ENCODE results near the gene PRR5. TPM values are rescaled to one million over a fixed set of nuclear protein-coding genes. Genes with fewer than 3 reads are reported as not detected.

The PRR5 gene
- total RNA-seq, 8 experiments from 2014 or later = 4.7 to 11.8 (median 7.3) TPM

DNA sequence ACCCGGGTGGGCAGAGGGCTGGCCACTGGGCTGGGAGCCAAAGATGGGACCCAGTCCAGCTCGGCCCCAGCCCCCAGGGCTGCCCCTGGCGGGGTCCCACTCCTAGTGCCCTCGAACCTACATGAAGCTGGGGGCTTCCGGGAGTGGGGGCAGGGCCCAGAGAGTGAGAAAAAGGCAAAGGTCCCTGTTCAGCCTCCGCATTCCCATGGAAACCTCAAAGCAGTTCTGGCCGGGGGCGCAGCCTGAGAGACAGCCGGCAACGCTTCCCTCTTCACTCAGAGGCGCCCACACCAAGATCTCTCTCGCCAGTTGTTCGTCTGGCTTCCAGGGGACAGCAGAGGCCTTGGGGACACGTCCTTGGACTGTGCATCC is 28.0 kb downstream of the PRR5 start:
- no peak overlapping the region for H3K27ac ChIP-seq
- no peak overlapping the region for H3K4me3 ChIP-seq
- WGBS, 10 experiments = 30 to 63% (median 40%) methylated on average over 1 to 5 of the region's 14 CpGs; no CpG with 5 or more reads in 7 of the 10 experiments
- ATAC-seq (replicated peaks in 6 of 8) = peak in 5 of 8 experiments; percentile 7 to 53 (median 22)
- H3K4me1 ChIP-seq (replicated peaks in 1 of 2) = peaks cover 0 to 13% of the 10 kb centered on the region in 2 donors
- in situ Hi-C loops (cut with MboI; ENCODE audit: low pct_unique_long_range_greater_than_20kb in 2 of 9, low sequenced_read_pairs in 9 of 9, unreplicated experiment in 9 of 9) = no loop called here

DNA sequence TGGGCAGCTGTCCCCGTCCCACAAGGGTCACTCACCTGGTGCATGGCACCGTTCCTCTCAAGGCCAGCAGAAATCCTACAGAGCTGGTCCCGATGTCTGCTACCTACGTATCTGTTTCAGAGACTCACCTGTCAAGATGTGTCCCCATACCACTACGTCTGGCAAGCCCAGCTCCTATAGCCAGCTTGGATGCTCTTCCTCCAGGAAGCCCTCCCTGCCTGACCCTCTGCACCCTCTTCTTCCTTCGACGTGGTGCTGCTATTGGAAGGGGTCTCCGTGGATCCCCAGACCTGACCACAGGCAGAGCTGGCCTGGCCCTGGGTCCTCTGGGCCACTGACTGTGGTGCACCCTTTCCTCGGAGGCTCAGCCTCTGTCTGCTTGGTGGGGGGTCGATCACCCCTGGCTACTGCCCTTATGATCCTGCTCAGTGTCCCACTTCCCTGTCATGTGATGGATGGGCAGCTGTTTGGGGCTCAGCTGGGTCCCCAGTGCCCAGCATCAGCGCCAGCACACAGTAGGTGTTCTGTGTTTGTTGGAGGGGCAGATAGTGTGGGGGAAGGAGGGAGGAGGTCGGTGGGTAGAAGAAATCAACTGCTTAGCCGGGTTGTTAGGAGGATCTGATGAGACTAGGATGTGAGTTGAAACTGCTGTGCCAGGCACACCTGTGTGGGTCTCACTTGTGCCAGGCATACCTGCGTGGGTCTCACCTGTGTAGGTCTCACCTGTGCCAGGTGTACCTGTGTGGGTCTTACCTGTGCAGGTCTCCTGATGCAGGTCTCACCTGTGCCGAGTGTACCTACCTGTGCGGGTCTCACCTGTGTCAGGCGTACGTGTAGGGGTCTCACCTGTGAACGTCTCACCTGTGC is 28.7 kb downstream of the PRR5 start:
- 79 to 100% (median 100%) methylated on average over 1 to 6 of the region's 19 CpGs; no CpG with 5 or more reads in 3 of the 10 experiments for WGBS, 10 experiments
- Histone ChIP-seq H3K4me1 (replicated peaks in 1 of 2) (peaks cover 0 to 15% of the 10 kb centered on the region in 2 donors), H3K4me3 (no peak overlapping the region), H3K27ac (no peak overlapping the region)
- no peak for ATAC-seq (replicated peaks in 6 of 8)
- in situ Hi-C loops (cut with MboI; ENCODE audit: low pct_unique_long_range_greater_than_20kb in 2 of 9, low sequenced_read_pairs in 9 of 9, unreplicated experiment in 9 of 9) = no loop called here

DNA sequence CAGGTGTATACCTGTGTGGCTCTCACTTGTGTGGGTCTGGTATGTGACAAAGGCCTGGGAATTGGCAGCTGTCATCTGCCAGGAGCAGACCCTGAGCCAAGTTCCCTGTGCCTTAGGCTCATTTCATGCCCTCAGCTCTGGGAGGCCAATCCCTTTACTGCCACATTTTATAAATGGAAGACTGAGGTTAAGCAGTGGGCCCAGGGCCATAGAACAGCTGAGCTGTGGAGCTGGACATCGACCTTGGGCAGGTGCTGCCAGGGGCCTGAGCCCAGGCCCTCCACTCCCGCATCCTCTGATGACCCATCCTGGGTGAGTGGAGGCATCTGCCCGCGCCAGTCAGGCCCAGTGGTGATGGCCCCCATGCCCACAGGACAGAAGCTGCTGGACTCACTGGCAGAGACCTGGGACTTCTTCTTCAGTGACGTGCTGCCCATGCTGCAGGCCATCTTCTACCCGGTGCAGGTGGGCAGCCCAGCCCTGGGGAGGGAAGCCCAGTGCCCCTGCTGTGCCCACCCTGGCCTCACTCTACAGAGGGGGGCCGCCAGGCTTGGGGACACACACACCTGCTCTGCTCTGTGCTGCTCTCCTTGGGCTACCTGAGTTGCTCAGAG is 29.5 kb downstream of the PRR5 start:
- in situ Hi-C loops (cut with MboI; ENCODE audit: low pct_unique_long_range_greater_than_20kb in 2 of 9, low sequenced_read_pairs in 9 of 9, unreplicated experiment in 9 of 9) = no loop called here
- no peak for ATAC-seq (replicated peaks in 6 of 8)
- no peak overlapping the region for H3K27ac ChIP-seq
- H3K4me3 ChIP-seq = no peak overlapping the region
- peaks cover 0 to 15% of the 10 kb centered on the region in 2 donors for H3K4me1 ChIP-seq (replicated peaks in 1 of 2)
- 40 to 96% (median 83%) methylated on average over 1 to 4 of the region's 7 CpGs; no CpG with 5 or more reads in 7 of the 10 experiments for WGBS, 10 experiments

DNA sequence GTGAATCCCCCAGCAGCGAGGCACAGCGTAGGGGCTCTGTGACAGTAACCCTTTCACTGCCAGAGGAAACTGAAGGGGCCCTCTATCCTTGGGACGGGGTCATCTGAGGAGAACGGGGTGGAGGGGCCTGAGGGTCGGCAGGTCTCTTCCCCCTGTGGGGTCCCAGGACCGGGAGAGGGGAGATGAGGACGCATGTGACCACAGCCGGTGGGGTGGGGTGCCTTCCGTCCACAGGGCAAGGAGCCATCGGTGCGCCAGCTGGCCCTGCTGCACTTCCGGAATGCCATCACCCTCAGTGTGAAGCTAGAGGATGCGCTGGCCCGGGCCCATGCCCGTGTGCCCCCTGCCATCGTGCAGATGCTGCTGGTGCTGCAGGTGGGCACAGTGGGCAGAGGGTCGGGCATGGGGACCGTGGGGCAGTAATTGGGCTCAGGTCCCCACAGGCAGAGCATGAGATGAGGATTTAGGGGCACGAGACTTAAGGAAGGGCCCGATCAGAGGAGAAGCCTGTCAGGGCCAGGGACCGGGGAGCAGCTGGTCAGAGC is 30.1 kb downstream of the PRR5 start:
- ATAC-seq (replicated peaks in 6 of 8) = no peak
- no peak overlapping the region for H3K4me3 ChIP-seq
- no peak overlapping the region for H3K27ac ChIP-seq
- peaks cover 0 to 15% of the 10 kb centered on the region in 2 donors for H3K4me1 ChIP-seq (replicated peaks in 1 of 2)
- in situ Hi-C loops (cut with MboI; ENCODE audit: low pct_unique_long_range_greater_than_20kb in 2 of 9, low sequenced_read_pairs in 9 of 9, unreplicated experiment in 9 of 9) = no loop called here
- WGBS, 10 experiments = 82 to 85% methylated on average over 2 to 4 of the region's 21 CpGs; no CpG with 5 or more reads in 8 of the 10 experiments

DNA sequence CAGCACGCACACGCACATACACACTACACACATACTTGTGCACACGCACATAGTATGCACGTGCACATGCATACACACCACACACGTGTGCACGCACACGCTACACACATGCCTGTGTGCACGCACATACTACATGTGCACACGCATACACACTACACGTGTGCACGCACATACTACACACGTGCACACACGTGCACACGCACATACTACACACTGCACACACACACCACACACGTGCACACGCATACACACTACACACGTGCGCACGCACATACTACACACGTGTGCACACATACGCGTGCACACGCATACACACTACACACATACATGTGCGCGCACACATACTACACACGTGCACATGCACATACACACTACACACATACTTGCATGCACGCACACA is 30.7 kb downstream of the PRR5 start:
- Histone ChIP-seq H3K4me1 (replicated peaks in 1 of 2) (peaks cover 0 to 15% of the 10 kb centered on the region in 2 donors), H3K4me3 (no peak overlapping the region), H3K27ac (no peak overlapping the region)
- ATAC-seq (replicated peaks in 6 of 8) = no peak
- 79 to 100% (median 92%) methylated on average over 2 to 22 of the region's 27 CpGs; no CpG with 5 or more reads in 3 of the 10 experiments for WGBS, 10 experiments
- in situ Hi-C loops (cut with MboI; ENCODE audit: low pct_unique_long_range_greater_than_20kb in 2 of 9, low sequenced_read_pairs in 9 of 9, unreplicated experiment in 9 of 9) = no loop called here

DNA sequence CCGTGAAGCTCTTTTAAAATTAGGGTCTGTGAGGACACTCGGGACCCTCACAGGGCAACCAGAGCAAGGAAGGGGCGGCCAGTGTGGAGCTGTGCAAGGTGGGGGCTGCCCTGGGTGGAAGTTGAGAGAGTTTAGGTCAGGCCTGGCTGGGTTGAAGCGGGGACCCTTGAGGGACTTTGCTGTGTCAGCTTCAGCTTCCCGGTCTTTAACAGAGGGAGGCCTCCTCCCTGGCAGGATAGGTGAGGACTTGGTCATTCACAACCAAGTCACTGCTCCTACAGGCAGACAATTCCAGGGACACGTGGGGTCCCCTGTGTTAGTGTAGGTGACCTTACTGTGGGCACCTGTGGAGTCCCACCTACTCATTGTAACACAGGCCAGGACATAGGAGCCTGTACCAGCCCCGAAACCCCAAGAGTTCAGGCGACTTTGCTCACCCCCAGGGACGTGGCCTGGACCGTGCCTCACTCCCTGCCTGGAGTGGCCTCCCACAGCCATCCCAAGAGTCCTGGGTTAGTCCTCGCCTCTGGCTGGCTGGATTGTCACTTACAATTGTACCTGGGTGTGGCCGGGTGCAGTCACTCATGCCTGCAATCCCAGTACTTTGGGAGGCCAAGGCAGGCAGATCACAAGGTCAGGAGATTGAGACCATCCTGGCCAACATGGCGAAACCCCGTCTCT is 31.6 kb downstream of the PRR5 start:
- Histone ChIP-seq H3K4me3 (no peak overlapping the region), H3K4me1 (replicated peaks in 1 of 2) (peaks cover 0 to 21% of the 10 kb centered on the region in 2 donors), H3K27ac (no peak overlapping the region)
- in situ Hi-C loops (cut with MboI; ENCODE audit: low pct_unique_long_range_greater_than_20kb in 2 of 9, low sequenced_read_pairs in 9 of 9, unreplicated experiment in 9 of 9) = no loop called here
- 60 to 86% methylated on average over 1 to 5 of the region's 14 CpGs; no CpG with 5 or more reads in 8 of the 10 experiments for WGBS, 10 experiments
- no peak for ATAC-seq (replicated peaks in 6 of 8)

DNA sequence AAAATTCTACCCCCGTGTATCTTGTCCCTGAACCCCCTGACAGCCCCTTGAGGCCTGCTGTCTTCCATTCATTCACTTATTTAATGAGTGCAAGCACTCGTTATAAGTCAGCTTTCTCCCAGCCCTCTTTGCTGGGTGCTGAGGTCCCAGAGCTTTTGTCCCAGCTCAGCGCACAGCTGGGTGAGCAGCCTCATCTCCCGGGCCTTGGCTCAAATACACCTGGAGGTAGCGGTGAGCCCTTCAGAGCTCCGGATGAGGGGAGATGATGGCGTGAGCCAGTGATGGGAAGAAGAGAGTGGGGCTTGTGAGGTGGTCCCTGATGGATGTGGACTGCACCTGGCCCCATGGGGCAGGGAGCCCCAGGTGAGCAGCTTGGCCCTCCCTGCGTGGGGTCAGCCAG is 32.3 kb downstream of the PRR5 start:
- in situ Hi-C loops (cut with MboI; ENCODE audit: low pct_unique_long_range_greater_than_20kb in 2 of 9, low sequenced_read_pairs in 9 of 9, unreplicated experiment in 9 of 9) = no loop called here
- H3K27ac ChIP-seq = no peak overlapping the region
- no peak for ATAC-seq (replicated peaks in 6 of 8)
- no peak overlapping the region for H3K4me3 ChIP-seq
- peaks cover 0 to 20% of the 10 kb centered on the region in 2 donors for H3K4me1 ChIP-seq (replicated peaks in 1 of 2)
- 60 to 80% (median 72%) methylated on average over 1 to 3 of the region's 8 CpGs; no CpG with 5 or more reads in 6 of the 10 experiments for WGBS, 10 experiments

DNA sequence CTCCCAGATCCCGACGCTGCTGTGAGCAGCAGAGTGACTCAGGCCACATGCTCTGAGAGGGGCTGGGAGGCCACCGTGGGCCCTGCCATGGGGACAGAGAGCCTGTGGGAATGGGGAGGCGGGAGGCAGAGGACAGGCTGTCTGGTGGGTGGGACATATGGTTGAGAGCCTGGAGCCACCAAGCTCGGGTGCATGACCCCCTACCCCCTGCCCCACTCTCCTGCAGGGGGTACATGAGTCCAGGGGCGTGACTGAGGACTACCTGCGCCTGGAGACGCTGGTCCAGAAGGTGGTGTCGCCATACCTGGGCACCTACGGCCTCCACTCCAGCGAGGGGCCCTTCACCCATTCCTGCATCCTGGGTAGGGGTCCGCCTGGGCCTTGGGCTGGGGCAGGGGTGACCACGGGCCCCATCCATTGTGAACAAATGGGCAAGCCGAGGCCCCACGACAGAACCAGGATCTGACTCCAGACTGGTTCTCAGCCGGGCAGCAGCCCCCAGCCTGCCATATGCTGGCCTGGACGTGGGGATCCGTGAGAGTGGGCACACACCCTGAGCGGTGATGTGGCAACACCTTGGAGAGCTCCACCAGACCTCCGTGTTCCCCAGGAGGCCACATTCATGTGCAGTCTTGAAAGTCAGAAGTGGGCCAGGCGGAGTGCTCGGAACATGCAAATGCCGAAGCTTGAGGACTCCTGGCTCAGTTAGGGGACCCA is 33.0 kb downstream of the PRR5 start:
- no peak overlapping the region for H3K4me3 ChIP-seq
- no peak overlapping the region for H3K27ac ChIP-seq
- in situ Hi-C loops (cut with MboI; ENCODE audit: low pct_unique_long_range_greater_than_20kb in 2 of 9, low sequenced_read_pairs in 9 of 9, unreplicated experiment in 9 of 9) = no loop called here
- ATAC-seq (replicated peaks in 6 of 8) = no peak
- WGBS, 10 experiments = 70% methylated on average over 2 of the region's 23 CpGs; no CpG with 5 or more reads in 9 of the 10 experiments
- H3K4me1 ChIP-seq (replicated peaks in 1 of 2) = peaks cover 0 to 13% of the 10 kb centered on the region in 2 donors

DNA sequence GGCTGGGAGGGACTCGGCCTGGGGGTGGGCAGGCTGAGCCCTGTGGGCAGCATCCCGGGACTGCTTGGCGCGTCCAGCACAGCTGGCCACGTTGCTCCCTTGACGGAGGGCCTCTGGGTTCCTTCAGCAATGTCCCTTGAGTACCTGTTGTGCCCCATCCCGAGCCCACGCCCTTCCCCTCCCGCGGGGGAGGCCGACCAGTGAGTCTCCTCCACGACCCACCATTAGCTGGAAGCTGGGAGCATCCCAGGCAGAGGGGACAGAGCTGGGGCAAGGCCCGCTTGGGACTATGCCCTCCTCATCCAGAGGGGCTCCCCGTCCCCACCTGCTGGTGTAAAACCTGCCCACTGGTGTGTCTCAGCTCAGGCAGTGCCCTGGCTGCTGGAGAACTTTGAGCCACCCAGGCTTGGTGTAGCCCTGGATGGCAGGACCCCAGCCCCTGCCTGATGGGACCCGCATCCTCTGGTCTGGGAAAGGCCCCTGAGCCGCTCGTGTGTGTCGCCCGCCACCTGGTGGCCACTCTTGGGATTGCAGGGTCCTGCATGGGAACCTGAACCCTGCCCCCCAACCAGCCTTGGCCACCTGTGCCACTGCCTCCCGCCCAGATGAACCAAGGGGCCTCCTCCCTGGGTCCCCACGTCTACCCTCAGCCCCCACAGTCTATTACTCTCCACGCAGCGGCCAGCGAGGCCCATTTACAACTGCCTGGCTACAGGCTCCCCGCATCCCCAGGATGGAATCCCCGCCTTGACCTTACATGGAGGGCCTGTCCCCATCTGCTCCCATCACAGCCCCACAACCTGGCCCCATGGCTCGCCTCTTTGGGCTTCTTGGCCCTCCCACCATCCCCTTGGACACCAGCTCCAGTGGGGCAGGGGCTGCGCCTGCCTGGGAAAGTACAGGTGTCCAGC is 33.8 kb downstream of the PRR5 start:
- WGBS, 10 experiments = 0 to 100% (median 75%) methylated on average over 1 to 3 of the region's 28 CpGs; no CpG with 5 or more reads in 5 of the 10 experiments
- peaks cover 0 to 8% of the 10 kb centered on the region in 2 donors for H3K4me1 ChIP-seq (replicated peaks in 1 of 2)
- no peak overlapping the region for H3K4me3 ChIP-seq
- ATAC-seq (replicated peaks in 6 of 8) = peak; percentile 10 to 80 (median 60)
- in situ Hi-C loops (cut with MboI; ENCODE audit: low pct_unique_long_range_greater_than_20kb in 2 of 9, low sequenced_read_pairs in 9 of 9, unreplicated experiment in 9 of 9) = no loop called here
- no peak overlapping the region for H3K27ac ChIP-seq

DNA sequence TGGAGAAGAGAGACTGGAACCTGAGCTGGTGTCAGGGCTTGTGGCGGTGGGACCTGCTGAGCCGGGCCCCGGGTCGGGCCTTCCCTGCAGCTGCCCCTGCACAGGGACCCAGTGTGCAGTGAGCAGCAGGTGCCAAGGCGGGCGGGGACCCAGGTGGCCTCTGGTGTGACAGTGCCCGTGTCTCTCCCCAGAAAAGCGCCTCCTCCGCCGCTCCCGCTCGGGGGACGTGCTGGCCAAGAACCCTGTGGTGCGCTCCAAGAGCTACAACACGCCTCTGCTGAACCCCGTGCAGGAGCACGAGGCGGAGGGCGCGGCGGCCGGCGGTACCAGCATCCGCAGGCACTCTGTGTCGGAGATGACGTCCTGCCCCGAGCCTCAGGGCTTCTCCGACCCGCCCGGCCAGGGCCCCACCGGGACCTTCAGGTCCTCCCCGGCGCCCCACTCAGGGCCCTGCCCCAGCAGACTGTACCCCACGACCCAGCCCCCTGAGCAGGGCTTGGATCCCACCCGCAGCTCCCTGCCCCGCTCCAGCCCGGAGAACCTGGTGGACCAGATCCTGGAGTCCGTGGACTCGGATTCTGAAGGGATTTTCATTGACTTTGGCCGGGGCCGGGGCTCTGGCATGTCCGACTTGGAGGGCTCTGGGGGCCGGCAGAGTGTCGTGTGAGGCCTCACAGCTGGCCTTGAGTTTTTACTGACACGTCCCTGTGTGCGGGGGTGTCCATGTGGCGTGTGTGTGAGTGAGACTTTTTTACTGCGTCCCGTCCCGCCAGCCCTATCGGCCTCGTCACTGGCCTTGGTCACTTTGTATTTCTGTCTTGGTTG is 34.8 kb downstream of the PRR5 start:
- in situ Hi-C loops (cut with MboI; ENCODE audit: low pct_unique_long_range_greater_than_20kb in 2 of 9, low sequenced_read_pairs in 9 of 9, unreplicated experiment in 9 of 9) = no loop called here
- ATAC-seq (replicated peaks in 6 of 8) = peak in 2 of 8 experiments; percentile 8 to 22
- WGBS, 10 experiments = 85 to 100% (median 94%) methylated on average over 1 to 7 of the region's 52 CpGs; no CpG with 5 or more reads in 5 of the 10 experiments
- Histone ChIP-seq H3K4me1 (replicated peaks in 1 of 2) (peaks cover 0 to 8% of the 10 kb centered on the region in 2 donors), H3K4me3 (no peak overlapping the region), H3K27ac (no peak overlapping the region)

Measured in motor neuron (in vitro differentiated cells).